Measurements from ENCODE around the gene LUC7L3.

DNA sequence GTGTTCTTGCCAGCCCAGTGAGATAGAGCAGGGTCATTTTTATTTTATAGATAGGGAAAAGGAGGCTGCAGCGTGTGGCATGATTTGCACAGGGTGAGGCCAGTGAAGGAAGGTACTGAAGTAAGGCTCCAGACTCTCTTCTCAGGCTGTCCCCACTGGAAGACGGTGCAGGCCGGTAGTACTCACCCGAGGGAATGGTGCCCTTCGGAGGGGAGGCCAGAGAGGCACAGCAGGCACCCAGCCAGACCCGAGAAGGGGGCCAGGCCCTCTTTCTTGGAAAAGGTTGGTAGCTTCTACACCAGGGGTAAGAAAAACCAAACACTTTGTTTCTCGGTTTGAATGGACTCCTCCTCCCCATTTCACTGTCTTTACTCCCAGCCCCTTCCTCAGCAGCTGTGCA lies 47.6 kb downstream of the LUC7L3 start:
- TF ChIP-seq, protein P1, sequence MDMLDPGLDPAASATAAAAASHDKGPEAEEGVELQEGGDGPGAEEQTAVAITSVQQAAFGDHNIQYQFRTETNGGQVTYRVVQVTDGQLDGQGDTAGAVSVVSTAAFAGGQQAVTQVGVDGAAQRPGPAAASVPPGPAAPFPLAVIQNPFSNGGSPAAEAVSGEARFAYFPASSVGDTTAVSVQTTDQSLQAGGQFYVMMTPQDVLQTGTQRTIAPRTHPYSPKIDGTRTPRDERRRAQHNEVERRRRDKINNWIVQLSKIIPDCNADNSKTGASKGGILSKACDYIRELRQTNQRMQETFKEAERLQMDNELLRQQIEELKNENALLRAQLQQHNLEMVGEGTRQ (IDR thresholded peaks at IDR 0.05; ENCODE audit: borderline replicate concordance, low read depth, low read length): no peak
- no peak for TF ChIP-seq NBN (IDR thresholded peaks at IDR 0.05)
- no peak for TF ChIP-seq JUNB (IDR thresholded peaks at IDR 0.05)
- TF ChIP-seq, protein P2, sequence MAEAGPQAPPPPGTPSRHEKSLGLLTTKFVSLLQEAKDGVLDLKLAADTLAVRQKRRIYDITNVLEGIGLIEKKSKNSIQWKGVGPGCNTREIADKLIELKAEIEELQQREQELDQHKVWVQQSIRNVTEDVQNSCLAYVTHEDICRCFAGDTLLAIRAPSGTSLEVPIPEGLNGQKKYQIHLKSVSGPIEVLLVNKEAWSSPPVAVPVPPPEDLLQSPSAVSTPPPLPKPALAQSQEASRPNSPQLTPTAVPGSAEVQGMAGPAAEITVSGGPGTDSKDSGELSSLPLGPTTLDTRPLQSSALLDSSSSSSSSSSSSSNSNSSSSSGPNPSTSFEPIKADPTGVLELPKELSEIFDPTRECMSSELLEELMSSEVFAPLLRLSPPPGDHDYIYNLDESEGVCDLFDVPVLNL (IDR thresholded peaks at IDR 0.05; ENCODE audit: low read depth, low read length): no peak
- no peak for TF ChIP-seq YY1 (IDR thresholded peaks at IDR 0.05; ENCODE audit: low read depth, low read length)
- TF ChIP-seq, protein P3, sequence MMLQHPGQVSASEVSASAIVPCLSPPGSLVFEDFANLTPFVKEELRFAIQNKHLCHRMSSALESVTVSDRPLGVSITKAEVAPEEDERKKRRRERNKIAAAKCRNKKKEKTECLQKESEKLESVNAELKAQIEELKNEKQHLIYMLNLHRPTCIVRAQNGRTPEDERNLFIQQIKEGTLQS (IDR thresholded peaks at IDR 0.05; ENCODE audit: borderline replicate concordance, extremely low read depth, low read depth, low read length): no peak
- no peak for TF ChIP-seq TARDBP (IDR thresholded peaks at IDR 0.05; ENCODE audit: borderline replicate concordance)
- TF ChIP-seq POLR2A (IDR thresholded peaks at IDR 0.05; ENCODE audit: low read depth, low read length): no peak
- TF ChIP-seq, protein P4, sequence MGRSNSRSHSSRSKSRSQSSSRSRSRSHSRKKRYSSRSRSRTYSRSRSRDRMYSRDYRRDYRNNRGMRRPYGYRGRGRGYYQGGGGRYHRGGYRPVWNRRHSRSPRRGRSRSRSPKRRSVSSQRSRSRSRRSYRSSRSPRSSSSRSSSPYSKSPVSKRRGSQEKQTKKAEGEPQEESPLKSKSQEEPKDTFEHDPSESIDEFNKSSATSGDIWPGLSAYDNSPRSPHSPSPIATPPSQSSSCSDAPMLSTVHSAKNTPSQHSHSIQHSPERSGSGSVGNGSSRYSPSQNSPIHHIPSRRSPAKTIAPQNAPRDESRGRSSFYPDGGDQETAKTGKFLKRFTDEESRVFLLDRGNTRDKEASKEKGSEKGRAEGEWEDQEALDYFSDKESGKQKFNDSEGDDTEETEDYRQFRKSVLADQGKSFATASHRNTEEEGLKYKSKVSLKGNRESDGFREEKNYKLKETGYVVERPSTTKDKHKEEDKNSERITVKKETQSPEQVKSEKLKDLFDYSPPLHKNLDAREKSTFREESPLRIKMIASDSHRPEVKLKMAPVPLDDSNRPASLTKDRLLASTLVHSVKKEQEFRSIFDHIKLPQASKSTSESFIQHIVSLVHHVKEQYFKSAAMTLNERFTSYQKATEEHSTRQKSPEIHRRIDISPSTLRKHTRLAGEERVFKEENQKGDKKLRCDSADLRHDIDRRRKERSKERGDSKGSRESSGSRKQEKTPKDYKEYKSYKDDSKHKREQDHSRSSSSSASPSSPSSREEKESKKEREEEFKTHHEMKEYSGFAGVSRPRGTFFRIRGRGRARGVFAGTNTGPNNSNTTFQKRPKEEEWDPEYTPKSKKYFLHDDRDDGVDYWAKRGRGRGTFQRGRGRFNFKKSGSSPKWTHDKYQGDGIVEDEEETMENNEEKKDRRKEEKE (IDR thresholded peaks at IDR 0.05): no peak
- TF ChIP-seq RAD21 (IDR thresholded peaks at IDR 0.05; ENCODE audit: insufficient read depth, low read depth, low read length): no peak
- TF ChIP-seq, protein P5, sequence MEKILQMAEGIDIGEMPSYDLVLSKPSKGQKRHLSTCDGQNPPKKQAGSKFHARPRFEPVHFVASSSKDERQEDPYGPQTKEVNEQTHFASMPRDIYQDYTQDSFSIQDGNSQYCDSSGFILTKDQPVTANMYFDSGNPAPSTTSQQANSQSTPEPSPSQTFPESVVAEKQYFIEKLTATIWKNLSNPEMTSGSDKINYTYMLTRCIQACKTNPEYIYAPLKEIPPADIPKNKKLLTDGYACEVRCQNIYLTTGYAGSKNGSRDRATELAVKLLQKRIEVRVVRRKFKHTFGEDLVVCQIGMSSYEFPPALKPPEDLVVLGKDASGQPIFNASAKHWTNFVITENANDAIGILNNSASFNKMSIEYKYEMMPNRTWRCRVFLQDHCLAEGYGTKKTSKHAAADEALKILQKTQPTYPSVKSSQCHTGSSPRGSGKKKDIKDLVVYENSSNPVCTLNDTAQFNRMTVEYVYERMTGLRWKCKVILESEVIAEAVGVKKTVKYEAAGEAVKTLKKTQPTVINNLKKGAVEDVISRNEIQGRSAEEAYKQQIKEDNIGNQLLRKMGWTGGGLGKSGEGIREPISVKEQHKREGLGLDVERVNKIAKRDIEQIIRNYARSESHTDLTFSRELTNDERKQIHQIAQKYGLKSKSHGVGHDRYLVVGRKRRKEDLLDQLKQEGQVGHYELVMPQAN (conservative IDR thresholded peaks at IDR 0.05): no peak
- no peak for TF ChIP-seq ZNF274 (IDR thresholded peaks at IDR 0.05; ENCODE audit: insufficient read depth, insufficient read length)
- TF ChIP-seq, protein P6, sequence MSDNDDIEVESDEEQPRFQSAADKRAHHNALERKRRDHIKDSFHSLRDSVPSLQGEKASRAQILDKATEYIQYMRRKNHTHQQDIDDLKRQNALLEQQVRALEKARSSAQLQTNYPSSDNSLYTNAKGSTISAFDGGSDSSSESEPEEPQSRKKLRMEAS (IDR thresholded peaks at IDR 0.05; ENCODE audit: low read depth, low read length): no peak
- TF ChIP-seq, protein P7, sequence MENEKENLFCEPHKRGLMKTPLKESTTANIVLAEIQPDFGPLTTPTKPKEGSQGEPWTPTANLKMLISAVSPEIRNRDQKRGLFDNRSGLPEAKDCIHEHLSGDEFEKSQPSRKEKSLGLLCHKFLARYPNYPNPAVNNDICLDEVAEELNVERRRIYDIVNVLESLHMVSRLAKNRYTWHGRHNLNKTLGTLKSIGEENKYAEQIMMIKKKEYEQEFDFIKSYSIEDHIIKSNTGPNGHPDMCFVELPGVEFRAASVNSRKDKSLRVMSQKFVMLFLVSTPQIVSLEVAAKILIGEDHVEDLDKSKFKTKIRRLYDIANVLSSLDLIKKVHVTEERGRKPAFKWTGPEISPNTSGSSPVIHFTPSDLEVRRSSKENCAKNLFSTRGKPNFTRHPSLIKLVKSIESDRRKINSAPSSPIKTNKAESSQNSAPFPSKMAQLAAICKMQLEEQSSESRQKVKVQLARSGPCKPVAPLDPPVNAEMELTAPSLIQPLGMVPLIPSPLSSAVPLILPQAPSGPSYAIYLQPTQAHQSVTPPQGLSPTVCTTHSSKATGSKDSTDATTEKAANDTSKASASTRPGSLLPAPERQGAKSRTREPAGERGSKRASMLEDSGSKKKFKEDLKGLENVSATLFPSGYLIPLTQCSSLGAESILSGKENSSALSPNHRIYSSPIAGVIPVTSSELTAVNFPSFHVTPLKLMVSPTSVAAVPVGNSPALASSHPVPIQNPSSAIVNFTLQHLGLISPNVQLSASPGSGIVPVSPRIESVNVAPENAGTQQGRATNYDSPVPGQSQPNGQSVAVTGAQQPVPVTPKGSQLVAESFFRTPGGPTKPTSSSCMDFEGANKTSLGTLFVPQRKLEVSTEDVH (IDR thresholded peaks at IDR 0.05; ENCODE audit: low read depth, partially characterized antibody): no peak

Data from GM12878 (cell line).